Cardiac fibroblast (primary cell): Measurements from ENCODE around the gene HPCAL4.

Experiments used
- DNase-seq, 2 donors: peaks; one replicate each; pipeline versions ENCODE4 v3.0.0 to v3.0.0-alpha.2; 2010; ENCODE audit warnings: low read depth in 2 of 2
- H3K4me3 ChIP-seq, 2 donors: replicated peaks in 1 of 2; 1 replicate in 1 of 2; 2 replicates in 1 of 2; pipeline ENCODE4 v1.5.1; 2011; ENCODE audit warnings: low read depth in 2 of 2, low read length in 2 of 2, mild to moderate bottlenecking in 2 of 2, moderate library complexity in 1 of 2
- CTCF ChIP-seq: IDR thresholded peaks from one replicate; pipeline ENCODE4 v1.5.1; 2011; ENCODE audit warnings: low read depth, mild to moderate bottlenecking, low read length, inconsistent platforms

HPCAL4 gene

GRCh38 chr1:39688706-39689105 is 2.5 kb downstream of the HPCAL4 start:
- TF ChIP-seq CTCF, result no peak
- no peak overlapping the region for H3K4me3 ChIP-seq
- DNase-seq, result no peak

GRCh38 chr1:39687243-39687642 is 4.0 kb downstream of the HPCAL4 start:
- no peak for DNase-seq
- no peak for TF ChIP-seq CTCF
- no peak overlapping the region for H3K4me3 ChIP-seq

- no peak for DNase-seq
- H3K4me3 ChIP-seq, result no peak overlapping the region
- no peak for TF ChIP-seq CTCF
Observed at GRCh38 chr1:39685071-39685470, 6.2 kb downstream of the HPCAL4 start.

- no peak for DNase-seq
- H3K4me3 ChIP-seq, result no peak overlapping the region
- TF ChIP-seq CTCF, result no peak
Observed at GRCh38 chr1:39684313-39684664, 6.9 kb downstream of the HPCAL4 start.

- no peak for TF ChIP-seq CTCF
- H3K4me3 ChIP-seq, result no peak overlapping the region
- peak in 1 of 2 donors; percentile 48 for DNase-seq
Observed at GRCh38 chr1:39683591-39684312, 7.5 kb downstream of the HPCAL4 start.

- DNase-seq, result no peak
- no peak for TF ChIP-seq CTCF
- no peak overlapping the region for H3K4me3 ChIP-seq
Observed at GRCh38 chr1:39681999-39682398, 9.2 kb downstream of the HPCAL4 start.

GRCh38 chr1:39681294-39681693 is 9.9 kb downstream of the HPCAL4 start:
- H3K4me3 ChIP-seq, result no peak overlapping the region
- no peak for DNase-seq
- TF ChIP-seq CTCF, result no peak
